Measurements from ENCODE around the gene GPRIN3.

GPRIN3 gene

GRCh38 chr4:89226665-89227574, 80.7 kb downstream of the GPRIN3 start:
- in situ Hi-C loops (cut with HindIII; ENCODE audit: low sequenced_read_pairs): no loop called here
- peak; percentile 79 for TF ChIP-seq CTCF (IDR thresholded peaks at IDR 0.05; ENCODE audit: low read depth, low read length)
- no peak overlapping the region for H3K4me3 ChIP-seq (ENCODE audit: low read depth, low read length)
- DNase-seq (ENCODE audit: low read depth, low spot score): peak; percentile 76

- H3K4me3 ChIP-seq (ENCODE audit: low read depth, low read length): no peak overlapping the region
- no peak for TF ChIP-seq CTCF (IDR thresholded peaks at IDR 0.05; ENCODE audit: low read depth, low read length)
- in situ Hi-C loops (cut with HindIII; ENCODE audit: low sequenced_read_pairs): no loop called here
- no peak for DNase-seq (ENCODE audit: low read depth, low spot score)
Observed at GRCh38 chr4:89222170-89222569, 85.4 kb downstream of the GPRIN3 start.

GRCh38 chr4:89221167-89221867, 86.3 kb downstream of the GPRIN3 start:
- DNase-seq (ENCODE audit: low read depth, low spot score): no peak
- H3K4me3 ChIP-seq (ENCODE audit: low read depth, low read length): no peak overlapping the region
- no peak for TF ChIP-seq CTCF (IDR thresholded peaks at IDR 0.05; ENCODE audit: low read depth, low read length)
- in situ Hi-C loops (cut with HindIII; ENCODE audit: low sequenced_read_pairs): no loop called here

GRCh38 chr4:89218587-89218986, 89.0 kb downstream of the GPRIN3 start:
- no peak for DNase-seq (ENCODE audit: low read depth, low spot score)
- no peak overlapping the region for H3K4me3 ChIP-seq (ENCODE audit: low read depth, low read length)
- in situ Hi-C loops (cut with HindIII; ENCODE audit: low sequenced_read_pairs): no loop called here
- TF ChIP-seq CTCF (IDR thresholded peaks at IDR 0.05; ENCODE audit: low read depth, low read length): no peak

- no peak for DNase-seq (ENCODE audit: low read depth, low spot score)
- no peak overlapping the region for H3K4me3 ChIP-seq (ENCODE audit: low read depth, low read length)
- in situ Hi-C loops (cut with HindIII; ENCODE audit: low sequenced_read_pairs): no loop called here
- TF ChIP-seq CTCF (IDR thresholded peaks at IDR 0.05; ENCODE audit: low read depth, low read length): no peak
Observed at GRCh38 chr4:89217604-89218003, 90.0 kb downstream of the GPRIN3 start.

GRCh38 chr4:89216866-89217265, 90.7 kb downstream of the GPRIN3 start:
- DNase-seq (ENCODE audit: low read depth, low spot score): no peak

More at GRCh38 chr4:89216866-89217265, 90.7 kb downstream of the GPRIN3 start:
- no peak overlapping the region for H3K4me3 ChIP-seq (ENCODE audit: low read depth, low read length)
- TF ChIP-seq CTCF (IDR thresholded peaks at IDR 0.05; ENCODE audit: low read depth, low read length): no peak
- in situ Hi-C loops (cut with HindIII; ENCODE audit: low sequenced_read_pairs): no loop called here
